BE2C (cell line): ENCODE results near the gene ABHD2.

ENCODE experiments used
- DNase-seq: peaks from one replicate; pipeline ENCODE4 v3.0.0-alpha.2; 2020
- H3K27me3 ChIP-seq: fragments of 250-450 bp; sonication (Bioruptor Pico); 2 replicates; pipeline ENCODE4 v1.5.1; 2020; ENCODE audit warnings: mild to moderate bottlenecking
- H3K36me3 ChIP-seq: fragments of 250-450 bp; sonication (Bioruptor Pico); 2 replicates; pipeline ENCODE4 v1.5.1; 2020; ENCODE audit warnings: mild to moderate bottlenecking
- H3K4me1 ChIP-seq: fragments of 250-450 bp; sonication (Bioruptor Pico); 2 replicates; pipeline ENCODE4 v1.5.1; 2020
- H3K4me3 ChIP-seq: 2 replicates; pipeline ENCODE4 v1.5.1; 2011; ENCODE audit warnings: low read depth, low read length
- H3K9me3 ChIP-seq: fragments of 250-450 bp; sonication (Bioruptor Pico); 2 replicates; pipeline ENCODE4 v1.5.1; 2020
- TF ChIP-seq, protein P1 (sequence below): IDR thresholded peaks from 2 replicates; pipeline ENCODE4 v1.5.1; 2012; ENCODE audit warnings: mild to moderate bottlenecking, low read depth, low read length

The ABHD2 gene

DNA sequence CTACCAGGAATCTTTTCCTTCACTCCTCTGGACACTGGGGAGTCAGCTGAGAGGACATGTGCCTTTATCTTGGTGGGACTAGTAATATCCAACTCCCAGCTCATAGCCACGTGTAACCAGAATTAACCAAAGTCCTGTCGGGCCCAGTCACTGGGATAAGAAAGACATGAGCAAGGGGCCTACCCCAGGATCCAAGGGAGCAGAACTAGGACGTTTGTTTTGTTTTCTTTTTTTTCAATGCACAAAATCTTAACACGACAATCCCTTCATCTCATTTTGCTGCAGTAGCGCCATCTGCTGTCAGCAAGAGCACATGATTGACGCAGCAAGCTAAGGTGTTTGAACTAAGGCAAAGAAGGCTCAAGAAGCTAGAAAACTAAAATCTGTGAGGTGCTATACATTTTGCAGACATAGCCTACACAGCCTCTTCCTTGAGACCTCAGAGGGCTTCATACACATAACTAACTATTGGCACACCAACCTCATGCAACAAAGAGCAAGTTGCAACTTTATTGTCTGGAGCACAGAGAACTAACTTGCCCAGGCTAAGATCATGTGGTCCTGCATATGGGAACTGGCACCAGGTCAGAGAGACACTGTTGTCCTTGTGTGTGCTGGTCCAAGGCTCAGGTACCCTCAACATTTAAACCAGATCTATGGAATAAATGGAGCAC lies 89.5 kb downstream of the ABHD2 start:
- TF ChIP-seq, protein P1, sequence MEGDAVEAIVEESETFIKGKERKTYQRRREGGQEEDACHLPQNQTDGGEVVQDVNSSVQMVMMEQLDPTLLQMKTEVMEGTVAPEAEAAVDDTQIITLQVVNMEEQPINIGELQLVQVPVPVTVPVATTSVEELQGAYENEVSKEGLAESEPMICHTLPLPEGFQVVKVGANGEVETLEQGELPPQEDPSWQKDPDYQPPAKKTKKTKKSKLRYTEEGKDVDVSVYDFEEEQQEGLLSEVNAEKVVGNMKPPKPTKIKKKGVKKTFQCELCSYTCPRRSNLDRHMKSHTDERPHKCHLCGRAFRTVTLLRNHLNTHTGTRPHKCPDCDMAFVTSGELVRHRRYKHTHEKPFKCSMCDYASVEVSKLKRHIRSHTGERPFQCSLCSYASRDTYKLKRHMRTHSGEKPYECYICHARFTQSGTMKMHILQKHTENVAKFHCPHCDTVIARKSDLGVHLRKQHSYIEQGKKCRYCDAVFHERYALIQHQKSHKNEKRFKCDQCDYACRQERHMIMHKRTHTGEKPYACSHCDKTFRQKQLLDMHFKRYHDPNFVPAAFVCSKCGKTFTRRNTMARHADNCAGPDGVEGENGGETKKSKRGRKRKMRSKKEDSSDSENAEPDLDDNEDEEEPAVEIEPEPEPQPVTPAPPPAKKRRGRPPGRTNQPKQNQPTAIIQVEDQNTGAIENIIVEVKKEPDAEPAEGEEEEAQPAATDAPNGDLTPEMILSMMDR = peak; percentile 97
- Histone ChIP-seq H3K4me3 (no peak overlapping the region), H3K27me3 (no peaks in the 10 kb centered on the region), H3K36me3 (peaks cover 17% of the 10 kb centered on the region), H3K4me1 (no peaks in the 10 kb centered on the region), H3K9me3 (no peaks in the 10 kb centered on the region)
- peak; percentile 69 for DNase-seq

DNA sequence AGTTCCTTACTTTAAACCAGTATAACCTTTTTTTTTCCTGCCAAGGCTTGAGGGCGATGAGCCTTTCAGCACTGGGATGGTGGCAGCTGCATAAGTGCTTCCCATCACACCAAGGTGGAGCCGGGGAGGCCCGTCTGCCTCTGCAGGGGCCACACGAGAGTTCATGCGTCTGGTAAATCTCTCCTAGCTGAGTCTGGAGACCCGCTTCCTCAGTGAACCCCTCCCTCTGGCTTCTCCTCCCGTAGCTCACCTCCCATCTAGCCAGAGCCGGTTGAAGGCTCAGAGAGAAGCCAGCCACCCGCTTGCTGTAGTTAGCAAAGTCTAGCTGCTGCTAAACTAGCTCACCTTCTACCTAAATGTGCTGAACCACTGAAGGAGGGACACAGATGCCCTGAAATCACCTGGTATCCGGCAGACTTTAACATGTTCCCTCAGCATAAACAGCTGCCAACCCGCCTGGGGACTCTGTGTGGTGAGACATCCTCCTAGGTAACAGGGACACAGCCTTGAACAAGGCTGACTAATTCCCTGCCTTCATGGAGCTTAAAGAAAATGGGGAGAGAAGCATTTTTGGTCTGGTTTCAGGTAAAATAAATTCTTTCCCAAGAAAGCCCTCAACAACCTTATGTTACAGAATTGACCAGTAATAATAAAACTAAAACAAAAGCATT lies 90.2 kb downstream of the ABHD2 start:
- Histone ChIP-seq H3K36me3 (peaks cover 17% of the 10 kb centered on the region), H3K4me1 (no peaks in the 10 kb centered on the region), H3K4me3 (no peak overlapping the region), H3K9me3 (no peaks in the 10 kb centered on the region), H3K27me3 (no peaks in the 10 kb centered on the region)
- TF ChIP-seq, protein P1 = no peak
- DNase-seq = no peak

DNA sequence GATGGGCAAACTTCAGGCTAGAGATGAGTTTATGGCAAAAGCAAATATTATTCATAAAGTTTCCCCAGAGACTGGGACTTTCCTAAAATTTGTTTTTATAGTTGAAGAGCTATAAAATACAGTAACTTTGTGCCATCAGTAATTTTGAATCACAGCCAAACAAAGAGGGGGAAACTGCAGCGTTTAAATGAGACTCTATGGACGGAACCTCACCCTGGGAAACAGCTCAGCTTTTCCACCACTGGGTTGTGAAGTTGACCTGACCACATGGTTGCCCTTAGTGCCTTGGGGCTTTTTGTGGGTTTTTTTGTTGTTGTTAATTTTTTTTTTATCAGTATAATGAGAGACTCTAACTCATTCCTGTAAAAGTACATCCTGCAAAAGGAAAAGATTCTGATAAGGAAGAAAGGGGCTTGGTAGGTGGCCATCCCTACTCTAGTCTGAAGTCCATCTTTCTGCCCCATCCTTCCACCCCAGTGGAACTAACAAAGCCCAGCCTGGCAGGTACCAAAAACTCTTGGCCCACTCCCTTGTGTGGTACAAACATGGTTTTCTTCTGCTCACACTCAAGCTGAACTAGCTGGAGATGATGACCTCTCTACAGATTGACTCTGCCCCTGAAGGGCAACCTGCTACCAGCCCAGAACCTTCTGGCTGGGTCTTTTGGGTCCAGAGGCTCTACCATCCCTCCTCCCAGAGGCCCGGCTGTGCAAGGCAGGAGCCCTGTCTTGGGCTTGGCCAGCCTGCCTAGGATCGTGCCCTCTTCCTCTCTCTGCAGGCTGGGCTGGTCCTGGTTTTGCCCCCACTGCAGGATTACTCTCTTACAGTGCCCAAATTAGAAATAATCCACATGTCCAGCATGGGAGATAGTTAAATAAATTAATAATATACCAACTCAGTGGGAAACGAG lies 92.0 kb downstream of the ABHD2 start:
- H3K27me3 ChIP-seq = no peaks in the 10 kb centered on the region
- no peaks in the 10 kb centered on the region for H3K9me3 ChIP-seq
- H3K36me3 ChIP-seq = peaks cover 18% of the 10 kb centered on the region
- no peak for DNase-seq
- H3K4me1 ChIP-seq = no peaks in the 10 kb centered on the region; the same call in 1 of the 2 replicates
- no peak overlapping the region for H3K4me3 ChIP-seq
- TF ChIP-seq, protein P1 = no peak

DNA sequence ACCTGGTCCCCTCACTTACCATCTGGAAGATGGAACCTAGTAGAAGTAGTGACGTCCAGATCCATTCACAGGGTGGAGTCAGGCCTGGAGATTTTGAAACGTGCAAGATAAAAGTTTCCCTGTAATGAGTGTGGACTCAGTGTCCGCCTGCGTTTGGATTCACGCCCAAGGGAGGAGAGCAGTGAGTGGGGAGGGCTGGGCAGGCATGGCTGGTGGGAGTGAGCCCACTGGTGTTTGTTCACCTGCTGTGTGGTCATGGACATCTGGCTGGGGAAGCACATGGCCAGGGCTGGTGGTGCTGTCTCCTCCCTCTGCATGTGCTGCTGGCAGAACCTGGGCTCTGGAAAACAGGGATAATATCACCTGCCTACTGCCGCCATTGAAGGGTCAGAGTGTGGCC lies 96.1 kb downstream of the ABHD2 start:
- TF ChIP-seq, protein P1 = no peak
- H3K4me1 ChIP-seq = no peaks in the 10 kb centered on the region; the same call in 1 of the 2 replicates
- peak; percentile 28 for DNase-seq
- H3K36me3 ChIP-seq = peaks cover 23% of the 10 kb centered on the region
- no peaks in the 10 kb centered on the region for H3K9me3 ChIP-seq
- H3K27me3 ChIP-seq = no peaks in the 10 kb centered on the region
- H3K4me3 ChIP-seq = no peak overlapping the region

DNA sequence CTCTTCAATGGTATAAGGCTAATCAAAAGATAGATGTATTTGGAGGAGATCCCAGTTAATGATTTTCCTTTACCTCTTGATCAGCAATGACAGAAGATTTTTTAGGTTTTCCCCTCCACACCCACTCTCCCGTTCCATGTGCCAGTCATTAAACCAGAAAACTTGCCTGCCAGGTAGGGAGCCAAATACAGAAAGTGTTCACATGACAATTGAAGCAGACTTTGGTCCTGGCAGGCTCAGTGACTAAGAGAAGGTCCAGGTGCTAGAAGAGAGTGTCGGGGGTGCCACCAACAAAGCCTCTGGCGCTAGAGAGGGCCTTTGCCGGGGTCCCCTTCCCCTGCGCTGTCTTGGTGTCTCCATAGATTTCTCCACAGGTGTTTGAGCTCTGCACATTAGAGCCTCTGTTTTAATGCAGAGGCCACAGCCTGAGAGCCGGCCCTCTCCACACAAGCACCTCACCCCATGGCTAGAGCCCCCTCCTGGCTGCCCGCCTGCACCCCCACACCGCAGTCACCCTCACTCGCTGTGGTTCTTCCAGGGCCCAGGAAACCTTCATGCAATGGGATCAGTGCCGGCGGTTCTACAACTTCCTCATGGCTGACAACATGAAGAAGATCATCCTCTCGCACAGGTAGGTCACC lies 96.8 kb downstream of the ABHD2 start:
- no peaks in the 10 kb centered on the region for H3K9me3 ChIP-seq
- no peaks in the 10 kb centered on the region for H3K27me3 ChIP-seq
- H3K4me1 ChIP-seq = no peaks in the 10 kb centered on the region; the same call in 1 of the 2 replicates
- H3K4me3 ChIP-seq = no peak overlapping the region
- peaks cover 29% of the 10 kb centered on the region for H3K36me3 ChIP-seq
- no peak for DNase-seq
- TF ChIP-seq, protein P1 = no peak
